Adrenal gland (tissue), 12 donors: Measurements from ENCODE around the gene EHMT1. TPM values are rescaled to one million over a fixed set of nuclear protein-coding genes. Genes with fewer than 3 reads are reported as not detected.
"Not testable (repeated sequence)": the region's sequence is repeated elsewhere in the genome, so short reads cannot be mapped to it uniquely, and the experiment has no call there.

Experiments
- DNase-seq, 7 donors: peaks; one replicate each; pipeline ENCODE4 v3.0.0-alpha.2; 2019 to 2020
- H3K27ac ChIP-seq, 5 donors: fragments of 200-600 bp; sonication (generic) in 4 of 5; 1 replicate in 3 of 5; 2 replicates in 2 of 5; pipeline versions ENCODE4 v1.5.1 to v1.8.0; 2016 to 2020; ENCODE audit warnings: mild to moderate bottlenecking in 1 of 5
- H3K27me3 ChIP-seq: fragments of 200-600 bp; 2 replicates; pipeline ENCODE4 v1.8.0; 2021
- H3K36me3 ChIP-seq, 2 donors: fragments of 200-600 bp; replicated peaks in 1 of 2; 1 replicate in 1 of 2; 2 replicates in 1 of 2; pipeline versions ENCODE4 v1.5.1 to v1.8.0; 2018 to 2022
- H3K4me1 ChIP-seq, 2 donors: fragments of 200-600 bp; replicated peaks in 1 of 2; 1 replicate in 1 of 2; 2 replicates in 1 of 2; pipeline versions ENCODE4 v1.5.1 to v1.8.0; 2018 to 2021
- H3K4me3 ChIP-seq, 4 donors: fragments of 200-600 bp; sonication (generic) in 3 of 4; one replicate each; pipeline ENCODE4 v1.5.1; 2016 to 2018
- H3K9me3 ChIP-seq, 3 donors: fragments of 200-600 bp; sonication (generic) in 1 of 3; replicated peaks in 1 of 3; 1 replicate in 2 of 3; 2 replicates in 1 of 3; pipeline versions ENCODE4 v1.5.1 to v1.8.0; 2016 to 2021
- POLR2A ChIP-seq, 2 donors: fragments of 450-650 bp; IDR thresholded peaks; one replicate each; pipeline ENCODE4 v1.6.1; 2017; ENCODE audit warnings: antibody characterized with exemption in 2 of 2, mild to moderate bottlenecking in 2 of 2, moderate library complexity in 1 of 2
- WGBS, 4 donors: extraction: QIAGEN DNeasy Blood & Tissue Kit in 2 of 4; methylation state at CpG; one replicate each; pipeline versions ENCODE4 v1.1.5 to v1.1.7; 2013 to 2017; 5-methylcytosine and 5-hydroxymethylcytosine counted together
- intact Hi-C, 2 donors: fragments of 100-400 bp; cut with DNase I; formaldehyde crosslinking; loops; one replicate each; pipeline versions ENCODE4 v1.14.1 to v1.15.0; 2022 to 2023
- polyA plus RNA-seq, 3 donors: library from polyadenylated mRNA; stranded (reverse); fragments of 200-250 nt in 2 of 3; fragments of 350-450 nt in 1 of 3; fragmentation: Illumina TruSeq in 1 of 3; extraction: RNeasy Lipid Tissue Mini Kit (QIAGEN cat#74804) in 1 of 3; gene quantifications; one replicate each; pipeline ENCODE4 v1.2.3, GENCODE V29; 2013 to 2014
- total RNA-seq, 9 donors: library from RNA; depleted of rRNA in 4 of 9; stranded (reverse); fragments of >200 nt in 4 of 9; fragments of 120-200 nt in 1 of 9; fragmentation: NEBNext Ultra II Directional in 1 of 9; extraction: Animal tissue kit (Norgen Biotek cat#: 25700) in 1 of 9; gene quantifications; one replicate each; pipeline versions ENCODE4 v1.1.0 to v1.2.4, GENCODE V29; 2013 to 2023
- TF ChIP-seq, protein P1 (sequence below), 6 experiments: fragments of 450-650 bp in 4 of 6; fragments of 200-600 bp in 2 of 6; sonication (generic) in 1 of 6; IDR thresholded peaks; 1 replicate in 5 of 6; 2 replicates in 1 of 6; pipeline versions ENCODE4 v1.5.1 to v1.8.0; 2016 to 2021; ENCODE audit warnings: antibody characterized with exemption in 6 of 6, mild to moderate bottlenecking in 2 of 6, moderate library complexity in 1 of 6
- donor health status: healthy with polysubstance abuse.
- donor health status: Bipolar disorder and iron deficiency.
- donor health status: DM: yes; HTN: yes; CAD: no.
- donor health status: DM: no; HTN: no; CAD: no.
- donor health status: DM: no; HTN: no; CAD: no.
- donor health status: DM: yes; HTN: yes; CAD: no.

EHMT1 gene
- total and polyA plus RNA-seq, 12 donors: 42.0 to 171 (median 71.0) TPM

GRCh38 chr9:137722481-137722880 is 103.7 kb downstream of the EHMT1 start:
- TF ChIP-seq, protein P1, sequence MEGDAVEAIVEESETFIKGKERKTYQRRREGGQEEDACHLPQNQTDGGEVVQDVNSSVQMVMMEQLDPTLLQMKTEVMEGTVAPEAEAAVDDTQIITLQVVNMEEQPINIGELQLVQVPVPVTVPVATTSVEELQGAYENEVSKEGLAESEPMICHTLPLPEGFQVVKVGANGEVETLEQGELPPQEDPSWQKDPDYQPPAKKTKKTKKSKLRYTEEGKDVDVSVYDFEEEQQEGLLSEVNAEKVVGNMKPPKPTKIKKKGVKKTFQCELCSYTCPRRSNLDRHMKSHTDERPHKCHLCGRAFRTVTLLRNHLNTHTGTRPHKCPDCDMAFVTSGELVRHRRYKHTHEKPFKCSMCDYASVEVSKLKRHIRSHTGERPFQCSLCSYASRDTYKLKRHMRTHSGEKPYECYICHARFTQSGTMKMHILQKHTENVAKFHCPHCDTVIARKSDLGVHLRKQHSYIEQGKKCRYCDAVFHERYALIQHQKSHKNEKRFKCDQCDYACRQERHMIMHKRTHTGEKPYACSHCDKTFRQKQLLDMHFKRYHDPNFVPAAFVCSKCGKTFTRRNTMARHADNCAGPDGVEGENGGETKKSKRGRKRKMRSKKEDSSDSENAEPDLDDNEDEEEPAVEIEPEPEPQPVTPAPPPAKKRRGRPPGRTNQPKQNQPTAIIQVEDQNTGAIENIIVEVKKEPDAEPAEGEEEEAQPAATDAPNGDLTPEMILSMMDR (IDR thresholded peaks at IDR 0.05): no peak
- TF ChIP-seq POLR2A (IDR thresholded peaks at IDR 0.05): no peak
- Histone ChIP-seq H3K4me3 (no peak overlapping the region), H3K4me1 (peaks cover 0 to 14% of the 10 kb centered on the region in 2 donors), H3K9me3 (no peaks in the 10 kb centered on the region), H3K36me3 (peaks cover 0 to 7% of the 10 kb centered on the region in 2 donors), H3K27ac (peak overlapping the region in 1 of 5 donors; percentile 34), H3K27me3 (no peaks in the 10 kb centered on the region)
- no peak for DNase-seq
- WGBS, 4 donors: 74 to 84% (median 79%) methylated on average over 2 to 10 of the region's 10 CpGs
- intact Hi-C loops: no loop called here

GRCh38 chr9:137723356-137723755 is 104.6 kb downstream of the EHMT1 start:
- H3K9me3 ChIP-seq, H3K4me3 ChIP-seq, intact Hi-C loops, H3K27me3 ChIP-seq, H3K36me3 ChIP-seq, DNase-seq: not testable (repeated sequence)
- WGBS, 4 donors: 66 to 87% (median 74%) methylated on average over 6 to 13 of the region's 13 CpGs
- H3K27ac ChIP-seq: peak overlapping the region in 2 of 5 donors; percentile 6 to 23
- peaks cover 0 to 14% of the 10 kb centered on the region in 2 donors for H3K4me1 ChIP-seq

- intact Hi-C loops: no loop called here
- H3K4me1 ChIP-seq: peaks cover 0 to 14% of the 10 kb centered on the region in 2 donors
- 76 to 88% (median 82%) methylated on average over 9 to 15 of the region's 15 CpGs for WGBS, 4 donors
- no peaks in the 10 kb centered on the region for H3K27me3 ChIP-seq
- H3K27ac ChIP-seq: peak overlapping the region in 1 of 5 donors; percentile 23
- no peak for DNase-seq
- no peaks in the 10 kb centered on the region for H3K9me3 ChIP-seq
- no peak for TF ChIP-seq POLR2A (IDR thresholded peaks at IDR 0.05)
- TF ChIP-seq, protein P1 (IDR thresholded peaks at IDR 0.05): no peak
- no peak overlapping the region for H3K4me3 ChIP-seq
- H3K36me3 ChIP-seq: peaks cover 0 to 8% of the 10 kb centered on the region in 2 donors
Measured at GRCh38 chr9:137723783-137724445, 105.1 kb downstream of the EHMT1 start.

DNA sequence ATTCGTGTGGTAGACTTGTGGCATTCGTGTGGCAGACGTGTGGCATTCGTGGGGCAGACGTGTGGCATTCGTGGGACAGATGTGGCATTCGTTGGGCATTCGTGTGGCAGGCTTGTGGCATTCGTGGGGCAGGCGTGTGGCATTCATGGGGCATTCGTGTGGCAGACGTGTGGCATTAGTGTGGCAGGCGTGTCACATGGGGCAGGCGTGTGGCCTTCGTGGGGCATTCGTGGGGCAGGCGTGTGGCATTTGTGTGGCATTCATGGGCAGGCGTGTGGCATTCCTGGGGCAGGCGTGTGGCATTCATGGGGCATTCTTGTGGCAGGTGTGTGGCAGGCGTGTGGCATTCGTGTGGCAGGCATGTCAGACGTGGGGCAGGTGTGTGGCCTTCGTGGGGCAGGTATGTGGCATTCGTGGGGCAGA is 106.0 kb downstream of the EHMT1 start:
- Histone ChIP-seq H3K4me1 (peaks cover 0 to 14% of the 10 kb centered on the region in 2 donors), H3K27ac (no peak overlapping the region), H3K9me3 (no peaks in the 10 kb centered on the region), H3K36me3 (peaks cover 0 to 15% of the 10 kb centered on the region in 2 donors), H3K27me3 (no peaks in the 10 kb centered on the region), H3K4me3 (no peak overlapping the region)
- intact Hi-C loops: no loop called here
- TF ChIP-seq, protein P1 (IDR thresholded peaks at IDR 0.05): no peak
- TF ChIP-seq POLR2A (IDR thresholded peaks at IDR 0.05): no peak
- no peak for DNase-seq
- 94 to 96% (median 95%) methylated on average over 18 to 24 of the region's 24 CpGs for WGBS, 4 donors

- Histone ChIP-seq H3K4me1 (peaks cover 0 to 14% of the 10 kb centered on the region in 2 donors), H3K27me3 (no peaks in the 10 kb centered on the region), H3K9me3 (no peaks in the 10 kb centered on the region), H3K4me3 (no peak overlapping the region), H3K27ac (no peak overlapping the region), H3K36me3 (peaks cover 0 to 22% of the 10 kb centered on the region in 2 donors)
- intact Hi-C loops: no loop called here
- no peak for TF ChIP-seq POLR2A (IDR thresholded peaks at IDR 0.05)
- TF ChIP-seq, protein P1 (IDR thresholded peaks at IDR 0.05): no peak
- DNase-seq: no peak
- WGBS, 4 donors: 83 to 96% (median 89%) methylated on average over 10 of the region's 10 CpGs
Measured at GRCh38 chr9:137725598-137725997, 106.8 kb downstream of the EHMT1 start.

- H3K27me3 ChIP-seq, H3K4me3 ChIP-seq, intact Hi-C loops, H3K9me3 ChIP-seq, H3K27ac ChIP-seq, DNase-seq: not testable (repeated sequence)
- H3K36me3 ChIP-seq: peaks cover 0 to 22% of the 10 kb centered on the region in 2 donors
- peaks cover 0 to 14% of the 10 kb centered on the region in 2 donors for H3K4me1 ChIP-seq
- 84 to 99% (median 89%) methylated on average over 6 to 10 of the region's 19 CpGs for WGBS, 4 donors
Measured at GRCh38 chr9:137726336-137726735, 107.5 kb downstream of the EHMT1 start.
